Nephron progenitor cell (in vitro differentiated cells): Measurements from ENCODE around the gene ZNF155.

Experiments used
- DNase-seq: peaks from one replicate; pipeline ENCODE4 v3.0.0; 2021
- H3K27ac Mint-ChIP-seq: 2 replicates; pipeline ENCODE4 v1.8.0; 2021; ENCODE audit warnings: mild to moderate bottlenecking, moderate library complexity, mixed read lengths
- H3K27me3 Mint-ChIP-seq: 2 replicates; pipeline ENCODE4 v1.8.0; 2021; ENCODE audit warnings: mild to moderate bottlenecking, low read depth, mixed read lengths; ENCODE audit not compliant: poor library complexity
- H3K36me3 Mint-ChIP-seq: 2 replicates; pipeline ENCODE4 v1.8.0; 2021; ENCODE audit warnings: low read depth, mixed read lengths
- H3K4me1 Mint-ChIP-seq: 2 replicates; pipeline ENCODE4 v1.8.0; 2021; ENCODE audit warnings: mixed read lengths
- H3K4me3 Mint-ChIP-seq: 2 replicates; pipeline ENCODE4 v1.8.0; 2021; ENCODE audit warnings: mild to moderate bottlenecking, moderate library complexity, mixed read lengths
- H3K9me3 Mint-ChIP-seq: 2 replicates; pipeline ENCODE4 v1.8.0; 2021; ENCODE audit warnings: mild to moderate bottlenecking, moderate library complexity, mixed read lengths
- CTCF ChIP-seq: fragments of 200-600 bp; sonication (generic); IDR thresholded peaks from 2 replicates; pipeline ENCODE4 v1.5.0; 2021; ENCODE audit warnings: antibody characterized with exemption

Gene ZNF155

DNA sequence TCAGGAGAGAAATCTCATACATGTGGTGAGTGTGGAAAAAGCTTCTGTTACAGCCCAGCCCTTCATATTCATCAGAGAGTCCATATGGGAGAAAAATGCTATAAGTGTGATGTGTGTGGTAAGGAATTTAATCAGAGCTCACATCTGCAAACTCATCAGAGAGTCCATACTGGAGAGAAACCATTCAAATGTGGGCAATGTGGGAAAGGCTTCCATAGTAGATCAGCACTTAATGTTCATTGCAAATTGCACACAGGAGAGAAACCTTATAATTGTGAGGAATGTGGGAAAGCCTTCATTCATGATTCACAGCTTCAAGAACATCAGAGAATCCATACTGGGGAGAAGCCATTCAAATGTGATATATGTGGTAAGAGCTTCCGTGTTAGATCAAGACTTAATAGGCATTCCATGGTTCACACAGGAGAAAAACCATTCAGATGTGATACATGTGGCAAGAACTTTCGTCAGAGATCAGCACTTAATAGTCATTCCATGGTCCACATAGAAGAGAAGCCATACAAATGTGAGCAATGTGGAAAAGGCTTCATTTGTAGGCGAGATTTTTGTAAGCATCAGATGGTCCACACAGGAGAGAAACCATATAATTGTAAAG lies 17.8 kb upstream of the ZNF155 start:
- Mint-ChIP-seq H3K4me3 (no peak overlapping the region), H3K9me3 (peaks cover 99% of the 10 kb centered on the region), H3K27ac (no peak overlapping the region), H3K36me3 (peaks cover 100% of the 10 kb centered on the region), H3K4me1 (no peaks in the 10 kb centered on the region), H3K27me3 (peaks cover 3% of the 10 kb centered on the region)
- no peak for DNase-seq
- no peak for TF ChIP-seq CTCF

- H3K27me3 Mint-ChIP-seq, result peaks cover 5% of the 10 kb centered on the region
- TF ChIP-seq CTCF, result no peak
- H3K36me3 Mint-ChIP-seq, result peaks cover 76% of the 10 kb centered on the region
- peaks cover 94% of the 10 kb centered on the region for H3K9me3 Mint-ChIP-seq
- H3K4me3 Mint-ChIP-seq, result no peak overlapping the region
- H3K4me1 Mint-ChIP-seq, result no peaks in the 10 kb centered on the region
- H3K27ac Mint-ChIP-seq, result no peak overlapping the region
- DNase-seq, result no peak
Measured at GRCh38 chr19:43976732-43977131, 7.3 kb upstream of the ZNF155 start.

- Mint-ChIP-seq H3K4me3 (peak overlapping the region; percentile 44), H3K36me3 (peaks cover 40% of the 10 kb centered on the region), H3K27ac (no peak overlapping the region), H3K9me3 (peaks cover 66% of the 10 kb centered on the region), H3K27me3 (no peaks in the 10 kb centered on the region), H3K4me1 (peaks cover 4% of the 10 kb centered on the region)
- no peak for DNase-seq
- no peak for TF ChIP-seq CTCF
Measured at GRCh38 chr19:43983544-43983911, 460 bp upstream of the ZNF155 start.

- no peak overlapping the region for H3K27ac Mint-ChIP-seq
- no peak for DNase-seq
- peak overlapping the region; percentile 99 for H3K4me3 Mint-ChIP-seq
Measured at GRCh38 chr19:43984687-43985000, 656 bp downstream of the ZNF155 start.

GRCh38 chr19:43997631-43998290 lies 13.8 kb downstream of the ZNF155 start:
- peaks cover 33% of the 10 kb centered on the region for H3K9me3 Mint-ChIP-seq
- peaks cover 46% of the 10 kb centered on the region for H3K36me3 Mint-ChIP-seq
- DNase-seq, result no peak
- peaks cover 14% of the 10 kb centered on the region for H3K27me3 Mint-ChIP-seq
- H3K4me3 Mint-ChIP-seq, result no peak overlapping the region
- no peak overlapping the region for H3K27ac Mint-ChIP-seq
- no peak for TF ChIP-seq CTCF
- H3K4me1 Mint-ChIP-seq, result peaks cover 10% of the 10 kb centered on the region

More at GRCh38 chr19:43984687-43985000, 656 bp downstream of the ZNF155 start:
- Mint-ChIP-seq H3K36me3 (peaks cover 42% of the 10 kb centered on the region), H3K9me3 (peaks cover 66% of the 10 kb centered on the region), H3K27me3 (no peaks in the 10 kb centered on the region), H3K4me1 (peaks cover 4% of the 10 kb centered on the region)
- TF ChIP-seq CTCF, result no peak

GRCh38 chr19:44002212-44002565 lies 18.2 kb downstream of the ZNF155 start:
- peaks cover 51% of the 10 kb centered on the region for H3K9me3 Mint-ChIP-seq
- no peak for DNase-seq
- peak overlapping the region; percentile 96 for H3K4me3 Mint-ChIP-seq
- peaks cover 20% of the 10 kb centered on the region for H3K4me1 Mint-ChIP-seq
- no peak for TF ChIP-seq CTCF
- H3K27ac Mint-ChIP-seq, result no peak overlapping the region
- H3K27me3 Mint-ChIP-seq, result peaks cover 16% of the 10 kb centered on the region
- peaks cover 36% of the 10 kb centered on the region for H3K36me3 Mint-ChIP-seq
